Ishikawa (cell line): Measurements from ENCODE around the gene TMPRSS6.

Experiments
- CEBPB ChIP-seq: IDR thresholded peaks from 2 replicates; pipeline ENCODE4 v1.6.1; 2012
- CREB1 ChIP-seq: IDR thresholded peaks from 2 replicates; pipeline ENCODE4 v1.6.1; 2012; ENCODE audit warnings: low read depth
- EGR1 ChIP-seq: IDR thresholded peaks from 2 replicates; pipeline ENCODE4 v1.6.1; 2012
- EP300 ChIP-seq: IDR thresholded peaks from 2 replicates; pipeline ENCODE4 v1.6.1; 2012; ENCODE audit warnings: borderline replicate concordance
- FOXM1 ChIP-seq: IDR thresholded peaks from 2 replicates; pipeline ENCODE4 v1.6.1; 2012; ENCODE audit warnings: low read depth, borderline replicate concordance
- MAX ChIP-seq: IDR thresholded peaks from 2 replicates; pipeline ENCODE4 v1.6.1; 2012
- NFIC ChIP-seq: IDR thresholded peaks from 2 replicates; pipeline ENCODE4 v1.6.1; 2012
- RAD21 ChIP-seq: IDR thresholded peaks from 2 replicates; pipeline ENCODE4 v1.6.1; 2012; ENCODE audit warnings: low read depth
- REST ChIP-seq: IDR thresholded peaks from 2 replicates; pipeline ENCODE4 v1.6.1; 2012; ENCODE audit warnings: low read depth, mild to moderate bottlenecking
- TAF1 ChIP-seq: IDR thresholded peaks from 2 replicates; pipeline ENCODE4 v1.6.1; 2012; ENCODE audit warnings: low read depth, mild to moderate bottlenecking
- TCF12 ChIP-seq: IDR thresholded peaks from 2 replicates; pipeline ENCODE4 v1.6.1; 2012; ENCODE audit warnings: low read depth
- TEAD4 ChIP-seq: IDR thresholded peaks from 2 replicates; pipeline ENCODE4 v1.6.1; 2012
- USF1 ChIP-seq: IDR thresholded peaks from 2 replicates; pipeline ENCODE4 v1.6.1; 2012
- YY1 ChIP-seq: IDR thresholded peaks from 2 replicates; pipeline ENCODE4 v1.6.1; 2012; ENCODE audit warnings: low read depth
- ZBTB7A ChIP-seq: IDR thresholded peaks from 2 replicates; pipeline ENCODE4 v1.6.1; 2012; ENCODE audit warnings: low read depth

TMPRSS6 gene

GRCh38 chr22:37107816-37108621 lies 1.5 kb downstream of the TMPRSS6 start:
- no peak for TF ChIP-seq TEAD4
- no peak for TF ChIP-seq CREB1

- TF ChIP-seq FOXM1 = no peak
Observed at GRCh38 chr22:37105990-37106389, 3.5 kb downstream of the TMPRSS6 start.

- TF ChIP-seq USF1 (no peak), EGR1 (no peak), CREB1 (no peak), TAF1 (no peak), RAD21 (no peak), NFIC (no peak), CEBPB (no peak), FOXM1 (no peak), YY1 (no peak), EP300 (no peak)
Observed at GRCh38 chr22:37105154-37105553, 4.4 kb downstream of the TMPRSS6 start.

GRCh38 chr22:37103656-37104452 lies 5.7 kb downstream of the TMPRSS6 start:
- TF ChIP-seq REST (no peak), TAF1 (no peak), YY1 (no peak), USF1 (no peak)

- no peak for TF ChIP-seq MAX
- no peak for TF ChIP-seq CEBPB
- TF ChIP-seq EP300 = no peak
- TF ChIP-seq USF1 = no peak
- TF ChIP-seq TEAD4 = no peak
- no peak for TF ChIP-seq EGR1
- no peak for TF ChIP-seq TCF12
- TF ChIP-seq NFIC = no peak
- TF ChIP-seq RAD21 = no peak
- no peak for TF ChIP-seq TAF1
- no peak for TF ChIP-seq FOXM1
Observed at GRCh38 chr22:37103151-37103550, 6.4 kb downstream of the TMPRSS6 start.

- TF ChIP-seq NFIC (no peak), USF1 (no peak), CREB1 (no peak), ZBTB7A (no peak), TCF12 (no peak), EP300 (no peak), FOXM1 (no peak), RAD21 (no peak), MAX (no peak), EGR1 (no peak), YY1 (no peak)
Observed at GRCh38 chr22:37101311-37102066, 8.0 kb downstream of the TMPRSS6 start.
